HEK293 (cell line): ENCODE measurements around the gene GPATCH2.

Experiments used
- CTCF ChIA-PET: fragments of 350-600 bp; formaldehyde crosslinking; extraction: SDS; loops from one replicate; lab custom pipeline; 2021; ENCODE audit warnings: antibody characterized with exemption; lab: Yijun Ruan, JAX
- POLR2A ChIA-PET: fragments of 300-600 bp; formaldehyde crosslinking; extraction: SDS; loops from one replicate; lab custom pipeline; 2020; ENCODE audit warnings: antibody characterized with exemption, inconsistent platforms; lab: Yijun Ruan, JAX
- H3K27ac ChIP-seq: fragments of 200-500 bp; sonication (Bioruptor generic); 2 replicates; pipeline ENCODE4 v1.5.1; 2014; ENCODE audit warnings: low read depth, low read length, control low read depth, inconsistent platforms; ENCODE audit errors: extremely low read depth
- H3K36me3 ChIP-seq, 2 experiments: fragments of 200-500 bp in 1 of 2; sonication (Bioruptor generic) in 1 of 2; 1 replicate in 1 of 2; 2 replicates in 1 of 2; pipeline ENCODE4 v1.5.1; 2014 to 2017; ENCODE audit warnings: inconsistent platforms in 2 of 2, low read length in 2 of 2; ENCODE audit not compliant: control insufficient read depth in 2 of 2, insufficient read depth in 1 of 2
- H3K4me1 ChIP-seq: fragments of 200-500 bp; sonication (Bioruptor generic); 2 replicates; pipeline ENCODE4 v1.5.1; 2014; ENCODE audit warnings: mild to moderate bottlenecking, low read length, inconsistent platforms; ENCODE audit not compliant: control insufficient read depth, insufficient read depth
- H3K4me3 ChIP-seq: 2 replicates; pipeline ENCODE4 v1.5.1; 2011; ENCODE audit warnings: low read depth, mild to moderate bottlenecking, control low read depth, low read length, moderate library complexity
- H3K9me3 ChIP-seq: fragments of 200-500 bp; sonication (Bioruptor generic); 2 replicates; pipeline ENCODE4 v1.5.1; 2014; ENCODE audit warnings: low read depth, low read length, inconsistent platforms; ENCODE audit not compliant: control insufficient read depth, insufficient read depth
- EGR2 ChIP-seq: fragments of 450-650 bp; formaldehyde crosslinking; IDR thresholded peaks from 2 replicates; pipeline ENCODE4 v1.5.1; 2016; ENCODE audit warnings: low read depth, missing biosample characterization, missing genetic modification characterization
- HOXC10 ChIP-seq: sonication (generic); formaldehyde crosslinking; IDR thresholded peaks from 2 replicates; pipeline ENCODE4 v1.8.1; 2023; ENCODE audit warnings: mild to moderate bottlenecking, missing genetic modification reagents
- KLF10 ChIP-seq: fragments of 450-650 bp; IDR thresholded peaks from 2 replicates; pipeline ENCODE4 v1.5.1; 2018; ENCODE audit warnings: missing biosample characterization, mild to moderate bottlenecking, missing genetic modification characterization
- MYNN ChIP-seq: fragments of 450-650 bp; formaldehyde crosslinking; IDR thresholded peaks from 2 replicates; pipeline ENCODE4 v1.5.1; 2016; ENCODE audit warnings: missing biosample characterization, missing genetic modification characterization, borderline replicate concordance
- OSR2 ChIP-seq: fragments of 450-650 bp; formaldehyde crosslinking; IDR thresholded peaks from 2 replicates; pipeline ENCODE4 v1.5.1; 2016; ENCODE audit warnings: missing biosample characterization, missing genetic modification characterization
- SALL2 ChIP-seq: fragments of 450-650 bp; formaldehyde crosslinking; IDR thresholded peaks from 2 replicates; pipeline ENCODE4 v1.5.0; 2017; ENCODE audit warnings: missing biosample characterization, mild to moderate bottlenecking, missing genetic modification characterization, borderline replicate concordance
- SCRT1 ChIP-seq: fragments of 450-650 bp; formaldehyde crosslinking; IDR thresholded peaks from 2 replicates; pipeline ENCODE4 v1.5.1; 2016; ENCODE audit warnings: missing biosample characterization, missing genetic modification characterization, borderline replicate concordance
- SETDB1 ChIP-seq: IDR thresholded peaks from one replicate; pipeline ENCODE4 v1.6.1; 2017; ENCODE audit warnings: mild to moderate bottlenecking, low read length, moderate library complexity, mixed read lengths; ENCODE audit not compliant: insufficient read length
- YY1 ChIP-seq: fragments of 450-650 bp; formaldehyde crosslinking; IDR thresholded peaks from 2 replicates; pipeline ENCODE4 v1.5.1; 2018; ENCODE audit warnings: missing biosample characterization, missing genetic modification characterization
- YY2 ChIP-seq: fragments of 450-650 bp; formaldehyde crosslinking; IDR thresholded peaks from 2 replicates; pipeline ENCODE4 v1.5.1; 2016; ENCODE audit warnings: missing biosample characterization, missing genetic modification characterization
- ZFP3 ChIP-seq: fragments of 450-650 bp; formaldehyde crosslinking; IDR thresholded peaks from 2 replicates; pipeline ENCODE4 v1.5.1; 2016; ENCODE audit warnings: low read depth, missing biosample characterization, missing genetic modification characterization
- ZNF10 ChIP-seq: fragments of 450-650 bp; formaldehyde crosslinking; IDR thresholded peaks from 2 replicates; pipeline ENCODE4 v1.5.1; 2017; ENCODE audit warnings: missing biosample characterization, missing genetic modification characterization
- ZNF112 ChIP-seq: fragments of 450-650 bp; formaldehyde crosslinking; IDR thresholded peaks from 2 replicates; pipeline ENCODE4 v1.5.0; 2017; ENCODE audit warnings: missing biosample characterization, missing genetic modification characterization
- ZNF174 ChIP-seq: fragments of 450-650 bp; formaldehyde crosslinking; IDR thresholded peaks from 2 replicates; pipeline ENCODE4 v1.5.0; 2017; ENCODE audit warnings: missing biosample characterization, mild to moderate bottlenecking, missing genetic modification characterization
- ZNF184 ChIP-seq: fragments of 450-650 bp; IDR thresholded peaks from 2 replicates; pipeline ENCODE4 v1.5.1; 2018; ENCODE audit warnings: missing biosample characterization, mild to moderate bottlenecking, missing genetic modification characterization
- ZNF202 ChIP-seq: fragments of 450-650 bp; formaldehyde crosslinking; IDR thresholded peaks from 2 replicates; pipeline ENCODE4 v1.5.1; 2016; ENCODE audit warnings: missing biosample characterization, missing genetic modification characterization, borderline replicate concordance
- ZNF221 ChIP-seq: fragments of 450-650 bp; formaldehyde crosslinking; IDR thresholded peaks from 2 replicates; pipeline ENCODE4 v1.5.1; 2017; ENCODE audit warnings: missing biosample characterization, missing genetic modification characterization, borderline replicate concordance
- ZNF341 ChIP-seq: fragments of 450-650 bp; formaldehyde crosslinking; IDR thresholded peaks from 2 replicates; pipeline ENCODE4; 2016; ENCODE audit warnings: low read depth, missing biosample characterization, missing genetic modification characterization
- ZNF404 ChIP-seq: fragments of 450-650 bp; formaldehyde crosslinking; IDR thresholded peaks from 2 replicates; pipeline ENCODE4 v1.5.1; 2017; ENCODE audit warnings: missing biosample characterization, missing genetic modification characterization
- ZNF510 ChIP-seq: fragments of 450-650 bp; formaldehyde crosslinking; IDR thresholded peaks from 2 replicates; pipeline ENCODE4 v1.5.1; 2018; ENCODE audit warnings: mild to moderate bottlenecking, missing genetic modification characterization, missing biosample characterization; ENCODE audit not compliant: insufficient replicate concordance
- ZNF624 ChIP-seq: fragments of 450-650 bp; formaldehyde crosslinking; IDR thresholded peaks from 2 replicates; pipeline ENCODE4 v1.5.1; 2017; ENCODE audit warnings: missing biosample characterization, missing genetic modification characterization
- ZNF629 ChIP-seq: fragments of 450-650 bp; formaldehyde crosslinking; IDR thresholded peaks from 2 replicates; pipeline ENCODE4 v1.5.1; 2017; ENCODE audit warnings: missing biosample characterization, missing genetic modification characterization
- ZNF660 ChIP-seq: fragments of 450-650 bp; IDR thresholded peaks from 2 replicates; pipeline ENCODE4 v1.5.1; 2018; ENCODE audit warnings: missing biosample characterization, mild to moderate bottlenecking, missing genetic modification characterization
- ZNF701 ChIP-seq: fragments of 450-650 bp; formaldehyde crosslinking; IDR thresholded peaks from 2 replicates; pipeline ENCODE4 v1.5.1; 2016; ENCODE audit warnings: missing biosample characterization, missing genetic modification characterization
- ZNF777 ChIP-seq: fragments of 450-650 bp; formaldehyde crosslinking; IDR thresholded peaks from 2 replicates; pipeline ENCODE4 v1.5.1; 2017; ENCODE audit warnings: missing biosample characterization, missing genetic modification characterization, borderline replicate concordance
- ZNF791 ChIP-seq: fragments of 450-650 bp; formaldehyde crosslinking; IDR thresholded peaks from 2 replicates; pipeline ENCODE4 v1.5.1; 2016; ENCODE audit warnings: missing biosample characterization, missing genetic modification characterization
- ZNF837 ChIP-seq: fragments of 450-650 bp; formaldehyde crosslinking; IDR thresholded peaks from 2 replicates; pipeline ENCODE4 v1.5.1; 2016; ENCODE audit warnings: missing biosample characterization, missing genetic modification characterization
- TF ChIP-seq, protein P1 (sequence below): fragments of 450-650 bp; formaldehyde crosslinking; IDR thresholded peaks from 2 replicates; pipeline ENCODE4 v1.5.1; 2017; ENCODE audit warnings: missing biosample characterization, missing genetic modification characterization
- TF ChIP-seq, protein P2 (sequence below): fragments of 450-650 bp; formaldehyde crosslinking; conservative IDR thresholded peaks from 2 replicates; pipeline ENCODE4 v1.5.1; 2016; ENCODE audit warnings: low read depth, missing biosample characterization, missing genetic modification characterization
- TF ChIP-seq, protein P3 (sequence below): fragments of 450-650 bp; formaldehyde crosslinking; IDR thresholded peaks from 2 replicates; pipeline ENCODE4 v1.5.1; 2016; ENCODE audit warnings: missing biosample characterization, missing genetic modification characterization, borderline replicate concordance
- TF ChIP-seq, protein P4 (sequence below): fragments of 450-650 bp; formaldehyde crosslinking; IDR thresholded peaks from 2 replicates; pipeline ENCODE4; 2016; ENCODE audit warnings: missing biosample characterization, missing genetic modification characterization

Gene GPATCH2

DNA sequence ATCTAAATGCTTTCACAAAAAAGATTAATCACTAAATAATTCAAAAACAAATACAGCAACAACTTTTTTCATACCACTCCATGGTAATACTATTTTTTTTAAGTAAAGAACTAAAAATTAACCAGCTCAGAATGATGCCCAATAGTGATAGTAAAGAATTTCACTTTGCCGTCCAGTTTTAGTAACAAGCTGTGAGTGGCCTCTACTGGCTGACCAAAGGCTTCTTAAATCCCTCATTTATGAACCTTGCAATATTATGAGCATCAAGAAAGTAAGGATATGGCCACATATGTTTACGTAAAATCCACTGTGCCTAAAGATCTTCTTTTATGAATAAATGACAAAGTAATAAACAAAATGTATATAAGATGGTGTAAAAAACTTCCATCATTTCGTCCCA is 108.6 kb downstream of the GPATCH2 start:
- ChIA-PET POLR2A (no interaction called here), CTCF (no interaction called here)
- Histone ChIP-seq H3K4me3 (no peak overlapping the region), H3K9me3 (no peaks in the 10 kb centered on the region), H3K4me1 (no peaks in the 10 kb centered on the region), H3K27ac (no peak overlapping the region), H3K36me3 (no peaks in the 10 kb centered on the region)
- no peak for TF ChIP-seq ZNF221
- TF ChIP-seq HOXC10: no peak
- no peak for TF ChIP-seq MYNN
- no peak for TF ChIP-seq SALL2 (tag by site-specific recombination)
- TF ChIP-seq ZNF112: no peak
- TF ChIP-seq ZNF174 (tag by site-specific recombination): no peak
- TF ChIP-seq OSR2 (tag by site-specific recombination): no peak
- no peak for TF ChIP-seq ZNF404 (tag by site-specific recombination)
- TF ChIP-seq, protein P1, sequence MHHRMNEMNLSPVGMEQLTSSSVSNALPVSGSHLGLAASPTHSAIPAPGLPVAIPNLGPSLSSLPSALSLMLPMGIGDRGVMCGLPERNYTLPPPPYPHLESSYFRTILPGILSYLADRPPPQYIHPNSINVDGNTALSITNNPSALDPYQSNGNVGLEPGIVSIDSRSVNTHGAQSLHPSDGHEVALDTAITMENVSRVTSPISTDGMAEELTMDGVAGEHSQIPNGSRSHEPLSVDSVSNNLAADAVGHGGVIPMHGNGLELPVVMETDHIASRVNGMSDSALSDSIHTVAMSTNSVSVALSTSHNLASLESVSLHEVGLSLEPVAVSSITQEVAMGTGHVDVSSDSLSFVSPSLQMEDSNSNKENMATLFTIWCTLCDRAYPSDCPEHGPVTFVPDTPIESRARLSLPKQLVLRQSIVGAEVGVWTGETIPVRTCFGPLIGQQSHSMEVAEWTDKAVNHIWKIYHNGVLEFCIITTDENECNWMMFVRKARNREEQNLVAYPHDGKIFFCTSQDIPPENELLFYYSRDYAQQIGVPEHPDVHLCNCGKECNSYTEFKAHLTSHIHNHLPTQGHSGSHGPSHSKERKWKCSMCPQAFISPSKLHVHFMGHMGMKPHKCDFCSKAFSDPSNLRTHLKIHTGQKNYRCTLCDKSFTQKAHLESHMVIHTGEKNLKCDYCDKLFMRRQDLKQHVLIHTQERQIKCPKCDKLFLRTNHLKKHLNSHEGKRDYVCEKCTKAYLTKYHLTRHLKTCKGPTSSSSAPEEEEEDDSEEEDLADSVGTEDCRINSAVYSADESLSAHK (tag by site-specific recombination): no peak
- no peak for TF ChIP-seq KLF10
- no peak for TF ChIP-seq ZNF660
- TF ChIP-seq YY2 (tag by site-specific recombination): no peak
- TF ChIP-seq ZNF701: no peak
- TF ChIP-seq ZNF624 (tag by site-specific recombination): no peak

DNA sequence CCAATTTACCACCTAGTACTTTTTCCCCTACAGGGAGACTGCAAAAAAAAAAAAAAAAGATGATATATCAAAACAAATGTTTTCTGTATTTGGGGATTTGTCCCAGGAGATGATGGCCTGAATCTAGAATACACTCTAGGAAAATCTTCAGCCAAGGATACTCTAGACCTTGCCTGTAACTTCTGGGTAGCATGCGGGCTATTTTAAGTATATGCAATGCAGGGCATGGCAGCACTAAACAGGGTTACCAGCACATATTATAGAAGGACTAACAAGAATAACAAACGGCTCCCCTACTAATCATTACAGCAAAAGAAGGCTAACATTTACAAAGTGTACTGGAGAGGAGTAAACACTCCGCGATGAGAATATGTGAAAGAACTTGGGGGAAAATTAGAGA is 109.6 kb downstream of the GPATCH2 start:
- Histone ChIP-seq H3K27ac (no peak overlapping the region), H3K36me3 (no peaks in the 10 kb centered on the region), H3K9me3 (no peaks in the 10 kb centered on the region), H3K4me1 (no peaks in the 10 kb centered on the region), H3K4me3 (no peak overlapping the region)
- POLR2A ChIA-PET: no interaction called here
- CTCF ChIA-PET: interaction anchor here (0.6 kb wide), 1 partner anchor 89 kb away, joined by 3 read pairs; no protein-coding TSS in a partner anchor
- TF ChIP-seq ZNF10 (tag by site-specific recombination): no peak
- no peak for TF ChIP-seq MYNN
- TF ChIP-seq ZNF341 (tag by site-specific recombination): no peak
- no peak for TF ChIP-seq ZNF510 (tag by site-specific recombination)
- TF ChIP-seq, protein P2, sequence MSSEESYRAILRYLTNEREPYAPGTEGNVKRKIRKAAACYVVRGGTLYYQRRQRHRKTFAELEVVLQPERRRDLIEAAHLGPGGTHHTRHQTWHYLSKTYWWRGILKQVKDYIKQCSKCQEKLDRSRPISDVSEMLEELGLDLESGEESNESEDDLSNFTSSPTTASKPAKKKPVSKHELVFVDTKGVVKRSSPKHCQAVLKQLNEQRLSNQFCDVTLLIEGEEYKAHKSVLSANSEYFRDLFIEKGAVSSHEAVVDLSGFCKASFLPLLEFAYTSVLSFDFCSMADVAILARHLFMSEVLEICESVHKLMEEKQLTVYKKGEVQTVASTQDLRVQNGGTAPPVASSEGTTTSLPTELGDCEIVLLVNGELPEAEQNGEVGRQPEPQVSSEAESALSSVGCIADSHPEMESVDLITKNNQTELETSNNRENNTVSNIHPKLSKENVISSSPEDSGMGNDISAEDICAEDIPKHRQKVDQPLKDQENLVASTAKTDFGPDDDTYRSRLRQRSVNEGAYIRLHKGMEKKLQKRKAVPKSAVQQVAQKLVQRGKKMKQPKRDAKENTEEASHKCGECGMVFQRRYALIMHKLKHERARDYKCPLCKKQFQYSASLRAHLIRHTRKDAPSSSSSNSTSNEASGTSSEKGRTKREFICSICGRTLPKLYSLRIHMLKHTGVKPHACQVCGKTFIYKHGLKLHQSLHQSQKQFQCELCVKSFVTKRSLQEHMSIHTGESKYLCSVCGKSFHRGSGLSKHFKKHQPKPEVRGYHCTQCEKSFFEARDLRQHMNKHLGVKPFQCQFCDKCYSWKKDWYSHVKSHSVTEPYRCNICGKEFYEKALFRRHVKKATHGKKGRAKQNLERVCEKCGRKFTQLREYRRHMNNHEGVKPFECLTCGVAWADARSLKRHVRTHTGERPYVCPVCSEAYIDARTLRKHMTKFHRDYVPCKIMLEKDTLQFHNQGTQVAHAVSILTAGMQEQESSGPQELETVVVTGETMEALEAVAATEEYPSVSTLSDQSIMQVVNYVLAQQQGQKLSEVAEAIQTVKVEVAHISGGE (tag by site-specific recombination): no peak
- TF ChIP-seq ZNF629 (tag by site-specific recombination): no peak
- TF ChIP-seq YY1 (tag by site-specific recombination): no peak
- TF ChIP-seq ZNF837 (tag by site-specific recombination): no peak
- TF ChIP-seq, protein P3, sequence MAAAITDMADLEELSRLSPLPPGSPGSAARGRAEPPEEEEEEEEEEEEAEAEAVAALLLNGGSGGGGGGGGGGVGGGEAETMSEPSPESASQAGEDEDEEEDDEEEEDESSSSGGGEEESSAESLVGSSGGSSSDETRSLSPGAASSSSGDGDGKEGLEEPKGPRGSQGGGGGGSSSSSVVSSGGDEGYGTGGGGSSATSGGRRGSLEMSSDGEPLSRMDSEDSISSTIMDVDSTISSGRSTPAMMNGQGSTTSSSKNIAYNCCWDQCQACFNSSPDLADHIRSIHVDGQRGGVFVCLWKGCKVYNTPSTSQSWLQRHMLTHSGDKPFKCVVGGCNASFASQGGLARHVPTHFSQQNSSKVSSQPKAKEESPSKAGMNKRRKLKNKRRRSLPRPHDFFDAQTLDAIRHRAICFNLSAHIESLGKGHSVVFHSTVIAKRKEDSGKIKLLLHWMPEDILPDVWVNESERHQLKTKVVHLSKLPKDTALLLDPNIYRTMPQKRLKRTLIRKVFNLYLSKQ (tag by site-specific recombination): no peak
- no peak for TF ChIP-seq ZNF791 (tag by site-specific recombination)
- TF ChIP-seq ZNF777 (tag by site-specific recombination): no peak
- no peak for TF ChIP-seq ZNF184 (tag by site-specific recombination)
- no peak for TF ChIP-seq SCRT1 (tag by site-specific recombination)
- no peak for TF ChIP-seq EGR2
- no peak for TF ChIP-seq ZFP3
- TF ChIP-seq, protein P4, sequence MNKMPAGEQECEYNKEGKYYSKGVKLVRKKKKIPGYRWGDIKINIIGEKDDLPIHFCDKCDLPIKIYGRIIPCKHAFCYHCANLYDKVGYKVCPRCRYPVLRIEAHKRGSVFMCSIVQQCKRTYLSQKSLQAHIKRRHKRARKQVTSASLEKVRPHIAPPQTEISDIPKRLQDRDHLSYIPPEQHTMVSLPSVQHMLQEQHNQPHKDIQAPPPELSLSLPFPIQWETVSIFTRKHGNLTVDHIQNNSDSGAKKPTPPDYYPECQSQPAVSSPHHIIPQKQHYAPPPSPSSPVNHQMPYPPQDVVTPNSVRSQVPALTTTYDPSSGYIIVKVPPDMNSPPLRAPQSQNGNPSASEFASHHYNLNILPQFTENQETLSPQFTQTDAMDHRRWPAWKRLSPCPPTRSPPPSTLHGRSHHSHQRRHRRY (tag by site-specific recombination): no peak
- no peak for TF ChIP-seq SETDB1
- TF ChIP-seq ZNF202 (tag by site-specific recombination): no peak
